Measurements from ENCODE around the gene SCG5.
A peak's percentile ranks its signal among the peaks of the same experiment; 100 is the strongest.

The SCG5 gene

GRCh38 chr15:32659340-32660155, 18.0 kb downstream of the SCG5 start:
- DNase-seq (ENCODE audit: low read depth): peak; percentile 85

GRCh38 chr15:32663671-32664070, 22.2 kb downstream of the SCG5 start:
- no peak for DNase-seq (ENCODE audit: low read depth)

- no peak for DNase-seq (ENCODE audit: low read depth)
Observed at GRCh38 chr15:32664796-32665195, 23.3 kb downstream of the SCG5 start.

- no peak for DNase-seq (ENCODE audit: low read depth)
Observed at GRCh38 chr15:32667321-32667720, 25.8 kb downstream of the SCG5 start.

- DNase-seq (ENCODE audit: low read depth): no peak
Observed at GRCh38 chr15:32668942-32669341, 27.4 kb downstream of the SCG5 start.

- peak; percentile 95 for DNase-seq (ENCODE audit: low read depth)
Observed at GRCh38 chr15:32669896-32670611, 28.5 kb downstream of the SCG5 start.

GRCh38 chr15:32670623-32671022, 29.1 kb downstream of the SCG5 start:
- no peak for DNase-seq (ENCODE audit: low read depth)

- DNase-seq (ENCODE audit: low read depth): peak; percentile 83
Observed at GRCh38 chr15:32671339-32672325, 30.1 kb downstream of the SCG5 start.

GRCh38 chr15:32674681-32675080, 33.2 kb downstream of the SCG5 start:
- peak; percentile 77 for DNase-seq (ENCODE audit: low read depth)

- no peak for DNase-seq (ENCODE audit: low read depth)
Observed at GRCh38 chr15:32675466-32675865, 34.0 kb downstream of the SCG5 start.

GRCh38 chr15:32676169-32676568, 34.7 kb downstream of the SCG5 start:
- DNase-seq (ENCODE audit: low read depth): no peak

GRCh38 chr15:32677238-32677750, 35.8 kb downstream of the SCG5 start:
- no peak for DNase-seq (ENCODE audit: low read depth)

- DNase-seq (ENCODE audit: low read depth): no peak
Observed at GRCh38 chr15:32679298-32679690, 37.8 kb downstream of the SCG5 start.

GRCh38 chr15:32682569-32682968, 41.1 kb downstream of the SCG5 start:
- DNase-seq (ENCODE audit: low read depth): peak; percentile 96

GRCh38 chr15:32682977-32683630, 41.6 kb downstream of the SCG5 start:
- DNase-seq (ENCODE audit: low read depth): no peak

- peak; percentile 98 for DNase-seq (ENCODE audit: low read depth)
Observed at GRCh38 chr15:32683906-32684584, 42.5 kb downstream of the SCG5 start.

- peak; percentile 78 for DNase-seq (ENCODE audit: low read depth)
Observed at GRCh38 chr15:32685576-32685975, 44.1 kb downstream of the SCG5 start.

- no peak for DNase-seq (ENCODE audit: low read depth)
Observed at GRCh38 chr15:32687556-32687955, 46.0 kb downstream of the SCG5 start.

GRCh38 chr15:32688151-32688639, 46.7 kb downstream of the SCG5 start:
- DNase-seq (ENCODE audit: low read depth): no peak

- DNase-seq (ENCODE audit: low read depth): no peak
Observed at GRCh38 chr15:32690941-32691688, 49.6 kb downstream of the SCG5 start.
